GM12801 (cell line): ENCODE results near the gene SDK2.

ENCODE experiments used
- TF ChIP-seq, protein P1 (sequence below): IDR thresholded peaks from one replicate; pipeline ENCODE4 v1.5.1; 2011; ENCODE audit warnings: control low read depth; ENCODE audit not compliant: insufficient read length; ENCODE audit errors: extremely low read depth

Gene SDK2

DNA sequence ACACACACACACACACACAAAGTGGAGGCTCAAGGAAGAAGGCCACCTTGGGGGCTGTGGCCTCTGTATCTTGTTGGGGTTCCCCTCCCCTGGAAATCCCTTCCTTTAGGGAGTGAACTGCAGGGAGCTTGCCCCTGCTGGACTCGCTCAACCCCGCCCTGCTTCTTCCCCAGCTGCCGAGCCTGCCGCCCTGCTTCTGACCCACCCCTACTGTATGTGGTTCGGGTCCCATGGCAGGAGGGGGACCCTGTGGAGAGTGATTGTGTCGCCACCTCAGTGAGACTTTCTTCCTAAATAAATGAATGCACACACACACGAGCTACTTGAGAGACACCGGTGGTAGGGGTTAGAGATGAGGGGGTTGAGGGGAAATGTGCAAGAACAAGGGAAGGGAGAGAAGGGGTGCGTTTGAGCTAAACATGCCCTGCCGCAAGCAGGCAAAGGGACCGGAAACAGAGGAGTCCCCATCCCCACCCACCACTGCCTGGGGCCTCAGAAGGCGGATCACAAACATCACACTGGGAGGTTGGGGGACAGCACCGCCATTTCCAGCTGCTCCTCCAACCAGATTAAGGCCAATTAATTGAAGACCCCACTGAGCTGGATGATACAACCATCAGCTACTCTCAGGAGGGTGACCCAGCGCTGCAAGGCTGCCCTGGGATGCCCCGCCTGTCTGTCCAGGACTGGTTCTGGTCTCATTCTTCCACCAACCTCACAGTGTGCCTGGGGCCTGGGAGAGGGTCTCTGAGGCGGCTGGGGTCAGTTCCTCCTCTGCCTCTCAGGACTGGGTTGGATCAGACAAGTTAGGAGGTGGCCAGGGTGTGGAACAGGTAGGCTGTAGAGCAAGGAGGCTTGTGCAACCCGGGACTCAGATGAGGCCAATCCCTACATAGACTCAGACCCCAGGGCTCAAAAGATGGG, 98.9 kb downstream of the SDK2 start:
- TF ChIP-seq, protein P1, sequence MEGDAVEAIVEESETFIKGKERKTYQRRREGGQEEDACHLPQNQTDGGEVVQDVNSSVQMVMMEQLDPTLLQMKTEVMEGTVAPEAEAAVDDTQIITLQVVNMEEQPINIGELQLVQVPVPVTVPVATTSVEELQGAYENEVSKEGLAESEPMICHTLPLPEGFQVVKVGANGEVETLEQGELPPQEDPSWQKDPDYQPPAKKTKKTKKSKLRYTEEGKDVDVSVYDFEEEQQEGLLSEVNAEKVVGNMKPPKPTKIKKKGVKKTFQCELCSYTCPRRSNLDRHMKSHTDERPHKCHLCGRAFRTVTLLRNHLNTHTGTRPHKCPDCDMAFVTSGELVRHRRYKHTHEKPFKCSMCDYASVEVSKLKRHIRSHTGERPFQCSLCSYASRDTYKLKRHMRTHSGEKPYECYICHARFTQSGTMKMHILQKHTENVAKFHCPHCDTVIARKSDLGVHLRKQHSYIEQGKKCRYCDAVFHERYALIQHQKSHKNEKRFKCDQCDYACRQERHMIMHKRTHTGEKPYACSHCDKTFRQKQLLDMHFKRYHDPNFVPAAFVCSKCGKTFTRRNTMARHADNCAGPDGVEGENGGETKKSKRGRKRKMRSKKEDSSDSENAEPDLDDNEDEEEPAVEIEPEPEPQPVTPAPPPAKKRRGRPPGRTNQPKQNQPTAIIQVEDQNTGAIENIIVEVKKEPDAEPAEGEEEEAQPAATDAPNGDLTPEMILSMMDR = no peak

DNA sequence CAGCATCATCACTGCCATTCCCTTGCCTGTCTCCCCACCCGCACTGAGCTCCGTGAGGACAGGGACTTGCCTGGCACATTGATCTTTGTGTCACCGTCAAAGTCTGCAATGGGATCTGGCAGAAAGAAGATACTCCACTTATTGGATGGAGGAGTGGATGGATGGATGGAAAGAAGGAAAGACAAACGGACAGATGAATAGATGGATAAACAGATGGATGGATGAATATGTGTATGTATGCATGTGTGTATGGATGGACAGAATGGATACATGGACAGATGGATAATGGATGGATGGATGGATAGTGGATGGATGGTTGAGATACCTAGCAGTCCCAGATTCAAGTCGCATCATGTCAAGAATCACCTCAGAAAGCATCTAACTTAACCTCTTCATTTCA, 99.9 kb downstream of the SDK2 start:
- TF ChIP-seq, protein P1 = no peak

DNA sequence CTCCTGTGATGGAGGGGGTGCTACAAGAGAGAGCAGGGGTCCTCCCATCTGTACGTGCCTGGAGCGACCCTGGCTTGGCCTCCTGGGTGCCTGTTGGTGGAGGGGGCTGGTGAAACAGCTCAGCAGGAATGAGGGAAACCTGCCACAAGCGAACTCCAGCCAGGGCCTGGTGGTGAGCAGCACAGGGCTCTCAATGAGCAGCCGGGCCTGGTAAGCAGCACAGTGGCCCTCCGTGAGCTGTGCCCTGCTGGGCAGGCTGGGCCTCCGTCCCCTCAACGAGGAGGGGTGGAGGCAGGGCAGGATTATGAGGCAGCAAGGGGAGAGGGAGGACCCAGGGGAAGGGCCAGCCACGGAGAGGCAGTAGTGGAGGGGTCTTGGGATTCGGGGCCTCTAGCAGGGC, 101.9 kb downstream of the SDK2 start:
- TF ChIP-seq, protein P1 = no peak

DNA sequence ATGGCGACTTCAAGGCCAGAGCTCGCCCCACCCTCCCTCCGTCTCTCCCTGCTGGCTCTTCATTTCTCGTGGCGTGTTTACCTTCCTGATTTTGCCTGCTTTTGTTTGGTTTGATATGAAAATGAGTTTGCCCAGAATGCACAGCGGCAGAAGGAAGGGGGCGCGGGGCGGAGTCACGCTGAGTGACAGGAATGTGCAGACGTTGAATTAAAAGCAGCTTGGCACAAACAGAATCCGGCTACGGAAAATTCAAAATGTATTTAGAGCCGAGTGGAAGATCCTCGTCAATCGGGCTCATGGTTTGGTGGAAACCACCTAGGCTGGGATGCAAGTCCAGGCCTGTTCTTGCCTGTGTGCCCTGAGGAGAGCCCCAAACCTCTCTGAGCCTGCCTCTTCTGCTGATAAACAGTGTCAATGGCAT, 102.7 kb downstream of the SDK2 start:
- TF ChIP-seq, protein P1 = no peak

DNA sequence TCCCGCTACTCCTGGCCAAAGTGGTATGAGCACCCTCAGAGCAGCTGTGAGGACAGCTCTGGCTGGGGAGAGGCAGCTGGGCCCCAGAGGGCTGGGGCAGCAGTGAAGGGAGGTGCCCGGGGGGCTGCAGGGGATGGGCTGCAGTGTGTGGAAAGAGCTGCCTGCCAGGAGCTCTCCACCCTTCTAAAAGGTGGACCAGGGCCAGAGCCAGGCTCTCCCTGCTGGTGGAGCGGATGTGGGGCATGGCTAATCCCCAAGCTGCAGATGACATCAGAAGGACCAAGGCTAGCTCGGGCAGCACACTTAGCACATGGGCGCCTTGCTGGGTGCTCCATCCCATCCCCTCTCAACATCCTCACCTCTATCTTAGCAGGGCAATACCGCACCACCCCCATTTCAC, 103.1 kb downstream of the SDK2 start:
- TF ChIP-seq, protein P1 = no peak

DNA sequence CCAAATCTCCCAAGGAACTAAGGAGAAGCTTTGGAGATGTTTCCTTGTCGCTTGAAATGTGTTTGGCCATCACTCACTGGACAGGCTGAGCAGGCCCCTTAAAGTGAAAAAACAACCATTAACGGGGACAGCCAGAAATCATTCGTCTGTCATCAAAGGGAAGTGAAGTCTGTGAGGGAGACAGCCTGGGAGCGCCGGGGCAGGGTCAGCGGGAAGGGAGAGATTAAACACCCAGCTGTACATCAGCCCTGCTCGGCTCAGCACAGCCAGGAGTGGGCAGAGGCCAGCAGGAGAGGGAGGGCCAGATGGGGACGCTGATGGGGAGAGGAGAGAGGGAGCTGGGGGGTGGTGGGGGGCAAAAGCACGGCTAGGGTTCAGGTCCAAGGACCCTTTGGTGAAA, 105.1 kb downstream of the SDK2 start:
- TF ChIP-seq, protein P1 = no peak

DNA sequence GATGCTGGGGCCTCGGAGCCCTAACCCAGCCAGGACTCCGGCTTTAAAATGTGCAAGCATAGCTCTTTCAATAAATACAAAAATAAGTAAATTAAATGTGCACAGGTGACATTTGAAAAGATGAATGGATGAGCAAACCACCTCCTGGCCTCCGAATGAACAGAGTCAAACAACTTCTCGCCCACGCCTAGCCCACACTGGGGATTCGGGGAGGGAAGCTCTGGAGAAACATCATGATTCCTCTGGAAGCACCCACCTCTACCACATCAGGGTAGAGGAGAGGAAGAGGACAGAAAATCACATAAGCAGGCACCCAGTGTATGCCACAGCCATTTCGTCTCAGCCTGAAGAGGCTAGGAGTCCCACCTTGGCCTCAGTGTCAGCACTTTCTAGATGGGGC, 105.8 kb downstream of the SDK2 start:
- TF ChIP-seq, protein P1 = no peak
